ENCODE data around the gene PACSIN2.

The PACSIN2 gene

GRCh38 chr22:42893371-42894150 is 121.4 kb downstream of the PACSIN2 start:
- no peak for TF ChIP-seq CTCF (IDR thresholded peaks at IDR 0.05)

- no peak for TF ChIP-seq CTCF (IDR thresholded peaks at IDR 0.05)
These were observed 122.2 kb downstream of the PACSIN2 start for GRCh38 chr22:42892571-42893316.

GRCh38 chr22:42892156-42892555 is 122.8 kb downstream of the PACSIN2 start:
- TF ChIP-seq CTCF (IDR thresholded peaks at IDR 0.05) = no peak

GRCh38 chr22:42891696-42892095 is 123.3 kb downstream of the PACSIN2 start:
- TF ChIP-seq CTCF (IDR thresholded peaks at IDR 0.05) = no peak

GRCh38 chr22:42891008-42891407 is 123.9 kb downstream of the PACSIN2 start:
- TF ChIP-seq CTCF (IDR thresholded peaks at IDR 0.05) = no peak

GRCh38 chr22:42889304-42889703 is 125.6 kb downstream of the PACSIN2 start:
- TF ChIP-seq CTCF (IDR thresholded peaks at IDR 0.05) = no peak

- no peak for TF ChIP-seq CTCF (IDR thresholded peaks at IDR 0.05)
These were observed 127.1 kb downstream of the PACSIN2 start for GRCh38 chr22:42887523-42888507.

All from LNCAP (cell line).